ENCODE data around the gene KRTAP13-1. TPM values are rescaled to one million over a fixed set of nuclear protein-coding genes. Genes with fewer than 3 reads are reported as not detected.

Gene KRTAP13-1
- total RNA-seq, 1 donor from 2014 or later, result not detected

- Mint-ChIP-seq H3K27me3 (ENCODE audit: low read depth) (peaks cover 27% of the 10 kb centered on the region), H3K9me3 (peaks cover 6% of the 10 kb centered on the region), H3K36me3 (ENCODE audit: low read depth) (no peaks in the 10 kb centered on the region), H3K4me1 (no peaks in the 10 kb centered on the region), H3K27ac (ENCODE audit: unreplicated experiment) (no peak overlapping the region), H3K4me3 (no peak overlapping the region)
- DNase-seq (ENCODE audit: low read depth, low spot score), result no peak
- no peak for TF ChIP-seq CTCF (conservative IDR thresholded peaks at IDR 0.05)
Measured at GRCh38 chr21:30437010-30437565, 41.3 kb downstream of the KRTAP13-1 start.

- no peak within 1 kb of the TSS for H3K27ac Mint-ChIP-seq (ENCODE audit: unreplicated experiment)
- peaks cover 21% of the 10 kb centered on the region for H3K27me3 Mint-ChIP-seq (ENCODE audit: low read depth)
- DNase-seq (ENCODE audit: low read depth, low spot score), result no peak
- H3K36me3 Mint-ChIP-seq (ENCODE audit: low read depth), result no peaks in the 10 kb centered on the region
- no peak within 1 kb of the TSS for H3K4me3 Mint-ChIP-seq
- H3K4me1 Mint-ChIP-seq, result no peaks in the 10 kb centered on the region
- TF ChIP-seq CTCF (conservative IDR thresholded peaks at IDR 0.05), result no peak
- peaks cover 5% of the 10 kb centered on the region for H3K9me3 Mint-ChIP-seq
Measured at GRCh38 chr21:30439975-30440374, 44.1 kb downstream of the KRTAP13-1 start, which contains the start of gene KRTAP15-1. Gene KRTAP15-1, plus strand, starts transcription at chr21:30440275. Its CDS starts 53 bp downstream, at chr21:30440328.

DNA sequence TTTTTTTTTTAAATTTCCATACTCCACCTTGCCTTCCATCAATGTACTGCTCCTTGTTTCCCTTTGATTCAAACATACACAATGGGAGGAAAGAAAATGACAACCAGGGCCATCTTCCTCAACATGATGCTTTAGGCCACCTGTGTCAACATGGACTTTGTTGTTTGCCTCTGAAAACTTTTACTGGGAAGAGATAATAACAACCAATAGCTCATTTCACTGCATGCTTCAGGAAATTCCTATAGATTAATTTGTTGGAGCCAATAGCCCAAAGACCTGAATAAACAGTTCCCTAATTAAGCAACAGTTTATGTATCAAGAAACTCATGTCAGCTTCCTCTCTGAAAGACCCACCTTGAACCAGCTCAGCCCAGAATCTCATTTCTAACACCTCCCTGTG lies 47.4 kb downstream of the KRTAP13-1 start:
- no peak for DNase-seq (ENCODE audit: low read depth, low spot score)
- peaks cover 5% of the 10 kb centered on the region for H3K9me3 Mint-ChIP-seq
- H3K27me3 Mint-ChIP-seq (ENCODE audit: low read depth), result peaks cover 5% of the 10 kb centered on the region
- TF ChIP-seq CTCF (conservative IDR thresholded peaks at IDR 0.05), result no peak
- H3K4me1 Mint-ChIP-seq, result no peaks in the 10 kb centered on the region
- no peak overlapping the region for H3K4me3 Mint-ChIP-seq
- H3K36me3 Mint-ChIP-seq (ENCODE audit: low read depth), result no peaks in the 10 kb centered on the region
- H3K27ac Mint-ChIP-seq (ENCODE audit: unreplicated experiment), result no peak overlapping the region

- no peak for DNase-seq (ENCODE audit: low read depth, low spot score)
- no peaks in the 10 kb centered on the region for H3K36me3 Mint-ChIP-seq (ENCODE audit: low read depth)
- no peak overlapping the region for H3K4me3 Mint-ChIP-seq
- H3K27ac Mint-ChIP-seq (ENCODE audit: unreplicated experiment), result no peak overlapping the region
- no peak for TF ChIP-seq CTCF (conservative IDR thresholded peaks at IDR 0.05)
- H3K27me3 Mint-ChIP-seq (ENCODE audit: low read depth), result peaks cover 3% of the 10 kb centered on the region
- peaks cover 5% of the 10 kb centered on the region for H3K9me3 Mint-ChIP-seq
- H3K4me1 Mint-ChIP-seq, result no peaks in the 10 kb centered on the region
Measured at GRCh38 chr21:30444204-30444603, 48.4 kb downstream of the KRTAP13-1 start.

Small RNA genes within 50 kb of the gene (microRNA-seq; reads per million reads assigned to microRNA genes)
- not detected for gene MIR4327

Other genes with a start within 250 kb of the KRTAP13-1 start
- not detected in 2 replicates for gene CLDN17, start 229.2 kb upstream of the KRTAP13-1 start, total RNA-seq
- not detected in 2 replicates for gene CLDN8, start 179.9 kb upstream of the KRTAP13-1 start, total RNA-seq
- gene KRTAP24-1, start 113.1 kb upstream of the KRTAP13-1 start, total RNA-seq, result not detected in 2 replicates
- not detected in 2 replicates for gene KRTAP25-1, start 106.5 kb upstream of the KRTAP13-1 start, total RNA-seq
- not detected in 2 replicates for gene KRTAP26-1, start 75.7 kb upstream of the KRTAP13-1 start, total RNA-seq
- not detected in 2 replicates for gene KRTAP27-1, start 58.3 kb upstream of the KRTAP13-1 start, total RNA-seq
- not detected in 2 replicates for gene KRTAP23-1, start 47.4 kb upstream of the KRTAP13-1 start, total RNA-seq
- not detected in 2 replicates for gene KRTAP13-2, start 23.8 kb upstream of the KRTAP13-1 start, total RNA-seq
- gene KRTAP13-3, start 29.9 kb downstream of the KRTAP13-1 start, total RNA-seq, result not detected in 2 replicates
- gene KRTAP13-4, start 34.2 kb downstream of the KRTAP13-1 start, total RNA-seq, result not detected in 2 replicates
- not detected in 2 replicates for gene KRTAP15-1, start 44.2 kb downstream of the KRTAP13-1 start, total RNA-seq
- not detected in 2 replicates for gene KRTAP19-1, start 84.3 kb downstream of the KRTAP13-1 start, total RNA-seq
- gene KRTAP19-2, start 91.4 kb downstream of the KRTAP13-1 start, total RNA-seq, result not detected in 2 replicates
- gene KRTAP19-3, start 96.0 kb downstream of the KRTAP13-1 start, total RNA-seq, result not detected in 2 replicates
- gene KRTAP19-4, start 101.1 kb downstream of the KRTAP13-1 start, total RNA-seq, result not detected in 2 replicates
- gene KRTAP19-5, start 106.1 kb downstream of the KRTAP13-1 start, total RNA-seq, result not detected in 2 replicates
- not detected in 2 replicates for gene KRTAP19-6, start 145.8 kb downstream of the KRTAP13-1 start, total RNA-seq
- not detected in 2 replicates for gene KRTAP19-7, start 165.3 kb downstream of the KRTAP13-1 start, total RNA-seq
- gene KRTAP22-2, start 194.4 kb downstream of the KRTAP13-1 start, total RNA-seq, result not detected in 2 replicates
- not detected in 2 replicates for gene KRTAP6-3, start 196.4 kb downstream of the KRTAP13-1 start, total RNA-seq
- not detected in 2 replicates for gene KRTAP6-2, start 202.9 kb downstream of the KRTAP13-1 start, total RNA-seq
- gene KRTAP22-1, start 205.1 kb downstream of the KRTAP13-1 start, total RNA-seq, result not detected in 2 replicates
- gene KRTAP6-1, start 217.9 kb downstream of the KRTAP13-1 start, total RNA-seq, result not detected in 2 replicates
- not detected in 2 replicates for gene KRTAP20-1, start 220.4 kb downstream of the KRTAP13-1 start, total RNA-seq
- not detected in 2 replicates for gene KRTAP20-4, start 224.6 kb downstream of the KRTAP13-1 start, total RNA-seq
- not detected in 2 replicates for gene KRTAP20-2, start 239.2 kb downstream of the KRTAP13-1 start, total RNA-seq
- not detected in 2 replicates for gene KRTAP20-3, start 246.8 kb downstream of the KRTAP13-1 start, total RNA-seq

Measured in neural crest cell (in vitro differentiated cells).